T-helper 1 cell treated with Interleukin-12 subunit alpha and Interleukin-12 subunit beta and Interleukin-4 antibody, amounts not matched to agents 30 μg/mL and 1 μg/mL, for 36 hours (primary cell): Measurements from ENCODE around the gene NUDT19.
"Not testable (repeated sequence)": the region's sequence is repeated elsewhere in the genome, so short reads cannot be mapped to it uniquely, and the experiment has no call there.

Experiments used
- H3K27ac Mint-ChIP-seq: one replicate; pipeline ENCODE4 v1.8.0; 2021; ENCODE audit warnings: mild to moderate bottlenecking, mixed read lengths
- H3K27me3 Mint-ChIP-seq: one replicate; pipeline ENCODE4 v1.8.0; 2021; ENCODE audit warnings: low read depth, mixed read lengths
- H3K36me3 Mint-ChIP-seq: one replicate; pipeline ENCODE4 v1.8.0; 2021; ENCODE audit warnings: low read depth, mixed read lengths
- H3K4me1 Mint-ChIP-seq: one replicate; pipeline ENCODE4 v1.8.0; 2021; ENCODE audit warnings: low read depth, mixed read lengths
- H3K4me3 Mint-ChIP-seq: one replicate; pipeline ENCODE4 v1.8.0; 2021; ENCODE audit warnings: mild to moderate bottlenecking, moderate library complexity, mixed read lengths
- H3K9me3 Mint-ChIP-seq: one replicate; pipeline ENCODE4 v1.8.0; 2021; ENCODE audit warnings: mixed read lengths

The NUDT19 gene

DNA sequence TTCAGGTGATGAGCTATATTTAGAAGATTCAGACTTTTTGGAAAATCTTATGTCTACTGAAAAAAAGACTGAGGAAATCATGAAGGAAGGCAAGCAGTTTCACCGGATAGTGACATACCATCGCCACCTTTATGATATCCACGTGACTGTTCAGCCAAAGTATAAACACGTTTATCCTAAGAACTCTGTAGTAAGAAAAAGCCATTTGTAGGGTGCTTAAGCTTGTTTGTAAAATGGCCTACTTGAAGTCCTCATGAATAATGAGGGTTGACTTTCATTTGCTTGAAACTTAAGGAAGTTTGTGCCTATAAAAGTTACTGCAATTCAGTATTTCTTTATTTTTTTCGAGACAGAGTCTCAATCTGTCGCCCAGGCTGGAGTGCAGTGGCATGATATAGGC lies 20.1 kb downstream of the NUDT19 start:
- no peak overlapping the region for H3K4me3 Mint-ChIP-seq
- peaks cover 28% of the 10 kb centered on the region for H3K36me3 Mint-ChIP-seq
- no peaks in the 10 kb centered on the region for H3K27me3 Mint-ChIP-seq
- no peak overlapping the region for H3K27ac Mint-ChIP-seq
- H3K9me3 Mint-ChIP-seq, result no peaks in the 10 kb centered on the region
- H3K4me1 Mint-ChIP-seq, result peaks cover 6% of the 10 kb centered on the region

DNA sequence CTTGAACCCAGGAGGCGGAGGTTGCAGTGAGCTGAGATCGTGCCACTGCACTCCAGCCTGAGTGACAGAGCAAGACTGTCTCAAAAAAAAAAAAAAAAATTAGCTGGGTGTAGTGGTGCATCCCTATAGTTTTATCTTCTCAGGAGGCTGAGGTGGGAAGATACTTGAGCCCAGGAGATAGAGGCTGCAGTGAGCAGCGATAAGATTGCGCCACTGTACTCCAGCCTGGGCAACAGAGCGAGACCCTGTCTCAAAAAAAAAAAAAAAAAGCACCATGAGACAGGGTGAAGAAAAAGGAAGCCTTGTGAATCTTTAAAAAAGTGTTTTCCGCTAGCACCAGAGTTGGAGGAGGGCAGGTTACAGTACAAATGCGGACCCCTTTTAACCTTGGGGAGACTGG lies 24.6 kb downstream of the NUDT19 start:
- H3K36me3 Mint-ChIP-seq, result peaks cover 17% of the 10 kb centered on the region
- H3K27me3 Mint-ChIP-seq, H3K27ac Mint-ChIP-seq, H3K9me3 Mint-ChIP-seq, H3K4me1 Mint-ChIP-seq, H3K4me3 Mint-ChIP-seq: not testable (repeated sequence)

DNA sequence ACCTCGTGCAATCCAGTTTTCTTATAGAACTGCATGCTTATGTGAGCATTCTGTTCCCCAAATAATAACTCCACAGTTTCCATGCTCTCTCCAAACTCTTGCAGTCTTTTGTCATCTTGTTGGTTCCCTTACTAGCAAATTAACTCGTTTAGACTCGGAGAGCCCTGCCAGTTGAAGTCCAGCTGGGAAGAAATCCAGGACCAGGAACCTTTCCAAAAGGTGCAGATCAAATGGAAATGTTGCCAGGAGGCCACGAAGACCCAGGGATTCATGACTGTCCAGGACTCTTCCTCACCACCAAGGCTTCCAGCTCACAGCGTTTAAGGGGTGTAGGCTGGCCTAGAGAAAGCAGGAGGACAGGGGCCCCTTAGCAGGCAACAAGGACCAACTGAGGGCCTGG lies 25.9 kb downstream of the NUDT19 start:
- Mint-ChIP-seq H3K27me3 (no peaks in the 10 kb centered on the region), H3K4me3 (no peak overlapping the region), H3K27ac (no peak overlapping the region), H3K4me1 (no peaks in the 10 kb centered on the region), H3K9me3 (no peaks in the 10 kb centered on the region), H3K36me3 (peaks cover 17% of the 10 kb centered on the region)

DNA sequence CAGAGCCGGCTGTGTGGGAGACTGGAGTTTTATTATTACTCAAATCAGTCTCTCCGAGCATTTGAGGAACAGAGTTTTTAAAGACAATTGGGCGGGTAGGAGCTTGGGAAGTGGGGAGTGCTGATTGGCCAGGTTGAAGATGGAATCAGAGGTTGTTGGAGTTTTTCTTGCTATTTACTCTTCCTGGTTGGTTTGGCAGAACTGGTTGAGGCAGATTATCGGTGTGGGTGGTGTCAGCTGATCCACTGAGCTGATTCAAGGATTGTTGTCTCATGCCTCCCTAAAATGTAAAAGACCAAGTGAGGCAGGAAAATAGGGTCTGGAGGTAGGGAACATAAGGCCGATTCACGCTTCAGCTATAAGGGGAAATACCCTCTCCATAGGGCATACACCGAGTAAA lies 26.7 kb downstream of the NUDT19 start:
- no peak overlapping the region for H3K27ac Mint-ChIP-seq
- H3K4me1 Mint-ChIP-seq, result no peaks in the 10 kb centered on the region
- H3K27me3 Mint-ChIP-seq, result no peaks in the 10 kb centered on the region
- no peaks in the 10 kb centered on the region for H3K9me3 Mint-ChIP-seq
- H3K4me3 Mint-ChIP-seq, result no peak overlapping the region
- H3K36me3 Mint-ChIP-seq, result peaks cover 12% of the 10 kb centered on the region

DNA sequence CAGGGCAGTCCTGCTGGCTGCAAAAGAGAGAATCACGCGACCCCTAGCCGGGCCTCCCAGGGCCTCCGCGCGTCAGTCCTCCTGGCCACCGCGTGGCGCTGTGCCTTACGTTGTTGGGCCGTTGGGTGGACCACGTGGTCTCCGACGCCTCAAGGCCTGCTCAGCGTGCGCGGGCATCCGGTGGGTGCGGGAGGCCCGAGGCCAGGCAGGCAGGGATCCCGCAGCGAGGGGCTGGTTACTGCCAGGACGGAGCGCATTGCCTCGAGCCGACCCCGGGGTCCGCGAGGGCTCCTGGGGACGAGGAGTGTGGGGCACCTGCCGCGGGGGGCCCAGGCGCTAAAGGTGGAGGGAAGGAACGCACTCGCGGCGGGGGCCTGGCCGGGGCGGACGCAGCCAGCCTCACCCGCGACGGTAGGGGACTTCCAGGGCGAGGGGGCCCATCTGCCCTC lies 28.0 kb downstream of the NUDT19 start, which contains the start of gene TDRD12:
Gene TDRD12, plus strand, starts transcription at position 157 of the 449 bp plus-strand sequence. CDS start 306 bp downstream, outside the sequence.
- H3K4me3 Mint-ChIP-seq, result no peak within 1 kb of the TSS
- H3K36me3 Mint-ChIP-seq, result peaks cover 7% of the 10 kb centered on the region
- no peaks in the 10 kb centered on the region for H3K4me1 Mint-ChIP-seq
- H3K9me3 Mint-ChIP-seq, result no peaks in the 10 kb centered on the region
- no peaks in the 10 kb centered on the region for H3K27me3 Mint-ChIP-seq
- no peak within 1 kb of the TSS for H3K27ac Mint-ChIP-seq

DNA sequence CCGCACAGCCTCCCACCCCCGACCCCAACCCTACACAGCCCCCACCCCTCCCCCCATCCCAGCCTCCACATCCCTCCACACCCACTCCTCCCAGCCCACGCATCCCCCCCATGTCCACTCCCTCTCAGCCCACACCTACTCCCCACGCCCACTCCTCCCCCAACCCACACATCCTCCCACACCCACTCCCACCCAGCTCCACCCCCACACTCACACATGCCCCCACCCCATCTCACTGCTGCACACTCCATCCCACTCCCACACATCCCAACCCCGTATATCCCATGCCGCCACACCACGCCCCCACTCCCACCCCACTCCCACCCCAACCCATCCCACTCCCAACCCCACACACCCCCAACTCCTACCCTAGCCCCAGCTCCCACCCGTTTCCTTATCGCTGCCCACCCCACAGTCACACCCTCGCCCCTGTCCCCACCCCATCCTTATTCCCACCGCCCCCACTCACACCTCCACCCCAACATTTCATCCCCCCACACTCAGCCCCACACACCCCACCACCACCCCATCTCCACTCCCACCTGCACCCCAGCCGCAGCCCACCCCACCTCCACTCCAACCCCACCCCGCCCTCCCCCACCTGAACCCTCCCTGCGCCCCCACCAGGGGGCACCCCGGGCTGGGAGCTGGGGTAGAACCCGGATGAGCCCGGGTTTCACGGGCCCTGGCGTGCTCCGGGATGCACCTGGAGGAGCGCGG lies 28.8 kb downstream of the NUDT19 start:
- H3K36me3 Mint-ChIP-seq, result peaks cover 3% of the 10 kb centered on the region
- no peak overlapping the region for H3K4me3 Mint-ChIP-seq
- H3K27ac Mint-ChIP-seq, result no peak overlapping the region
- no peaks in the 10 kb centered on the region for H3K27me3 Mint-ChIP-seq
- H3K4me1 Mint-ChIP-seq, result no peaks in the 10 kb centered on the region
- no peaks in the 10 kb centered on the region for H3K9me3 Mint-ChIP-seq

DNA sequence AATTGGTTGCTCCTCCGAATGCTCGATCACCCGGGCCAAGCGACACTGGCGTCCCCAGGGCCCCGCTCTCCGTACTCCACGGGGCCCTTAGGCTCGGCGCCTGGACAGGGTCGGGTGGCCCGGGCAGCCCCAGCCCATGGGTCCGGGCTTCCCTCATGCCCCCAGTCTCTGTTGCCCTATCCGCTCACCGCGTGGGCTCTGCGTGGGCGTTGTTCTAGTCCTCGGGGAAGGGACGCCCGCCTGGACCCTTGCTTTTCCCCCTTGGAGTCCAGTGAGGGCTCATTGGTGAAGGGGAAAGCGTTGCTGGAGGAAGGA lies 29.3 kb downstream of the NUDT19 start:
- Mint-ChIP-seq H3K9me3 (no peaks in the 10 kb centered on the region), H3K27me3 (no peaks in the 10 kb centered on the region), H3K36me3 (peaks cover 2% of the 10 kb centered on the region), H3K27ac (no peak overlapping the region), H3K4me1 (no peaks in the 10 kb centered on the region), H3K4me3 (no peak overlapping the region)

DNA sequence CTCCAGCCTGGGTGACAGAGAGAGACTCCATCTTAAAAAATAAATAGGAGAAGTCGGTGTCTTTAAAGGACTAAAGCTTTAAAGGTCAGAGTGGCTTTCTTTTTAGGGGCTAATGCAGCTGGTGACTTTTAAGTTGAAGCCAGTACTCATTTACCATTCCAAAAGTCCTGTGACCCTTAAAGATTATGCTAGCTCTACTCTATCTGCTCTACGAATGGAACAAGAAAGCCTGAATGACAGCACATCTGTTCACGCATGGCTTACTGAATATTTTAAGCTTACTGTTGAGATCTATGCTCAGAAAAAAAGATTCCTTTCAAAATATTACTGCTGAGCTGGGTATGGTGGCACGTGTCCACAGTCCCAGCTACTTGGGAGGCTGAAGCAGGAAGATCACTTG lies 44.3 kb downstream of the NUDT19 start:
- H3K9me3 Mint-ChIP-seq, result no peaks in the 10 kb centered on the region
- H3K4me1 Mint-ChIP-seq, result no peaks in the 10 kb centered on the region
- peaks cover 11% of the 10 kb centered on the region for H3K27me3 Mint-ChIP-seq
- H3K27ac Mint-ChIP-seq, result no peak overlapping the region
- no peaks in the 10 kb centered on the region for H3K36me3 Mint-ChIP-seq
- H3K4me3 Mint-ChIP-seq, result no peak overlapping the region

DNA sequence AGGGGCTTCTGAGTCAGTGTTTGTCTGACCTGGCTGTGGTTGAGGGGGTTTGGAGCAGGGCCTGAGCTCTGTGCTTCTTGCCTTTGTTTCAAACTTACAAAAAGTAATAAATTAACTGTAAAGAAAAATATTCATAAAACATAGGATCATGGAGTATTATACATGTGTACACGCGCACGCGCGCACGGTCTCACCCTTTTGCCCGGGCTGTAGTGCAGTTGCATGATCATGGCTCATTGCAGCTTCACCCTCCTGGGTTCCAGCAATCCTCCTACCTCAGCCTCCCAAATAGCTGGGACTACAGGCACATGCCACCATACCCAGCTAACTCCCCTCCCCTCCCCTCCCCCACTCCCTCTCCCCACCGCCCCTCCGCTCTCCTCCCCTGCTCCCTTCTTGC lies 51.4 kb downstream of the NUDT19 start:
- Mint-ChIP-seq H3K4me3 (no peak overlapping the region), H3K27me3 (peaks cover 5% of the 10 kb centered on the region), H3K4me1 (no peaks in the 10 kb centered on the region), H3K9me3 (no peaks in the 10 kb centered on the region), H3K36me3 (no peaks in the 10 kb centered on the region), H3K27ac (no peak overlapping the region)

DNA sequence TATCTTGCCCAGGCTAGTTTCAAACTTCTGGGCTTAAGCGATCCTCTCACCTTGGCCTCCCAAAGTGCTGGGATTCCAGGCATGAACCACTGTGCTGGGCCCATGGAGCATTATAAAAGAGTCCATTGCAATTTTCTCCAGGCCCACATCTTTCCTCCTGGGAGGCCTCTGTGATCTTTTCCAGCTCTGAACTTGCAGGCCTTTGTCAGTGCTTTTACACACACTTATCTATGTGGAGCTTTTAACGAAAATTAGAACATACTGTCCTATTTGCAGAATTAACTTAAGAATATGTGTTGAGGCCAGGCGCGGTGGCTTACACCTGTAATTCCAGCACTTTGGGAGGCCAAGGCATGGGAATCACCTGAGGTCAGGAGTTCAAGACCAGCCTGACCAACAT lies 51.8 kb downstream of the NUDT19 start:
- Mint-ChIP-seq H3K4me1 (no peaks in the 10 kb centered on the region), H3K27ac (no peak overlapping the region), H3K27me3 (peaks cover 9% of the 10 kb centered on the region), H3K4me3 (no peak overlapping the region), H3K9me3 (no peaks in the 10 kb centered on the region), H3K36me3 (no peaks in the 10 kb centered on the region)

DNA sequence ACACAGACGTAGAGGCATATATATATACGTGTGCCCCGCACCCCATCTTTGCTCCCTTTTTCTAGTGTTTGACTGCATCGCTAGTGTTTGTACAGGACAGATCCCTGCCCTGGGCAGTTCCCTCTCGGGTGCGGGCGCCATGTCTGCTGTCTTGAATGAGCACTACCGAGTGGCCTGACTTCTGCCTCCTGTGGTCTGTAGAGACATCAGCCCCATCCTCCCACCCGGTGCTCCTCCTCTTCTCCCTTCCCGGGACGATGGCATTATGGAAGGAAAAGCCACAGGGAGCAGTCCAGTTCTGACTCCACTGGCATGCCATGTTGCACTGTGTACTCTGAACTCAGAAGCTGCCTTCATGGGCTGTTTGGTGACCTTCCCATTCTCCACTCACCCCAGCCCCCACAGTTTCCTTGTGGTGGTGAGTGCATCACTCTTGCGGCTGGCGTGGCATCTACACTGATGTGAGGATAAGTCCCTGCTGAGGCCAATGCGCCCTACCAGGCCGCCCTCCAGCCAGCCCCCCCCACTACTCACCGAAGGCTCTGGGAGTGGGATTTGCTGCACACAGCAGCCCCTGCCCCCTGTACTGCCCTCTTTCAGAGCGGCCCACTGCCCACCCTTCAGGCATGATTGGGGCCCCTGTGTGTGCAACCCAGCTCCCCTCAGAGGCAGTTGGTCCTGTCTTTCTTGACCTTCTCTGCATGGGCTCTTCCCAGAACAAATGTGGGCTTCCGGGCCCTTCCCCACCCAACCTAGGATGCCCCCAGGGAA lies 53.1 kb downstream of the NUDT19 start:
- Mint-ChIP-seq H3K27ac (no peak overlapping the region), H3K27me3 (peaks cover 18% of the 10 kb centered on the region), H3K9me3 (no peaks in the 10 kb centered on the region)

DNA sequence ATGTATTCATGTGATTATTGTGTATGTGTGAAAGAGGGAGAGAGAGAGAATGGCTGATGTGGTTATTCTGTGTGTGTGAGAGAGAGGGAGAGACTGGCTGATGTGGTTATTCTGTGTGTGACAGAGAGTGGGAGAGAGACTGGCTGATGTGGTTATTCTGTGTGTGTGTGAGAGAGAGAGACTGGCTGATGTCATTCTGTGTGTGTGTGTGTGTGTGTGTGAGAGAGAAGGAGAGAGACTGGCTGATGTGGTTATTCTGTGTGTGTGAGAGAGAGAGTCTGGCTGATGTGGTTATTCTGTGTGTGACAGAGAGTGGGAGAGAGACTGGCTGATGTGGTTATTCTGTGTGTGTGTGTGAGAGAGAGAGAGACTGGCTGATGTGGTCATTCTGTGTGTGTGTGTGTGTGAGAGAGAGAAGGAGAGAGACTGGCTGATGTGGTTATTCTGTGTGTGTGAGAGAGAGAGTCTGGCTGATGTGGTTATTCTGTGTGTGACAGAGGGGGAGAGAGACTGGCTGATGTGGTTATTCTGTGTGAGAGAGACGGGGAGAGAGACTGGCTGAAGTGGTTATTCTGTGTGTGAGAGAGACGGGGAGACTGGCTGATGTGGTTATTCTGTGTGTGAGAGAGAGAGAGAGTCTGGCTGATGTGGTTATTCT lies 54.1 kb downstream of the NUDT19 start:
- H3K9me3 Mint-ChIP-seq, H3K27ac Mint-ChIP-seq, H3K4me3 Mint-ChIP-seq, H3K36me3 Mint-ChIP-seq, H3K4me1 Mint-ChIP-seq: not testable (repeated sequence)
- H3K27me3 Mint-ChIP-seq, result peaks cover 21% of the 10 kb centered on the region

More for the DNA sequence above, 53.1 kb downstream of the NUDT19 start:
- Mint-ChIP-seq H3K36me3 (no peaks in the 10 kb centered on the region), H3K4me1 (no peaks in the 10 kb centered on the region), H3K4me3 (no peak overlapping the region)

DNA sequence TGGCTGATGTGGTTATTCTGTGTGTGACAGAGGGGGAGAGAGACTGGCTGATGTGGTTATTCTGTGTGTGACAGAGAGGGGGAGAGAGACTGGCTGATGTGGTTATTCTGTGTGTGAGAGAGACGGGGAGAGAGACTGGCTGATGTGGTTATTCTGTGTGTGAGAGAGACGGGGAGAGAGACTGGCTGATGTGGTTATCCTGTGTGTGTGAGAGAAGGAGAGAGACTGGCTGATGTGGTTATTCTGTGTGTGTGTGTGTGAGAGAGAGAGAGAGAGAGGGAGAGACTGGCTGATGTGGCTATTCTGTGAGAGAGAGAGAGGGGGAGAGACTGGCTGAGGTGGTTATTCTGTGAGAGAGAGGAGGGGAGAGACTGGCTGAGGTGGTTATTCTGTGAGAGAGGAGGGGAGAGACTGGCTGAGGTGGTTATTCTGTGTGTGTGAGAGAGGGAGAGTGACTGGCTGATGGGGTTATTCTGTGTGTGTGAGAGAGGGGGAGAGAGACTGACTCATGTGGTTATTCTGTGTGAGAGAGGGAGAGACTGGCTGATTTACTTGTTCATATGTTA lies 55.1 kb downstream of the NUDT19 start:
- H3K27me3 Mint-ChIP-seq, result peaks cover 30% of the 10 kb centered on the region
- not testable (repeated sequence) for H3K9me3 Mint-ChIP-seq, H3K27ac Mint-ChIP-seq, H3K36me3 Mint-ChIP-seq, H3K4me1 Mint-ChIP-seq, H3K4me3 Mint-ChIP-seq

DNA sequence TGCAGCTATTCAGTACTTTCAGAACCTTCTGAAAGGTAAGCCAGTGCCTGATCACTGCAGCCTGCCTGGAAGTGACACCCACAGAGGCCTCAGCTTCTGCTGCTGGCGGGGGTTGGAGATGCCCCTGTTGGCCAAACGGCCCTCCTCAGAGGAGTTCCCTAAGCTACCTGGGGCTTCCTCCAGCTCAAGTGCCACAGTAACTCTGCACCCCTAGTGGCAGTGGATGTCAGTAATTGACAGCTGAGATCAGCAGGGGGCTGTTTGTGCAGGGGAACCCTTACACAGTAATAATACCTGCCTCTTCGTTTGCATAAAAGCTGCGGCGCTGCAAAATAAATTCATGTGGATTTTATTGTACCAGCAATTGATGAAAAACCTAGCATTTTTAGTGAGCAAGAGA lies 56.9 kb downstream of the NUDT19 start:
- H3K27ac Mint-ChIP-seq, result no peak overlapping the region
- peaks cover 30% of the 10 kb centered on the region for H3K27me3 Mint-ChIP-seq
- H3K36me3 Mint-ChIP-seq, result no peaks in the 10 kb centered on the region
- H3K4me1 Mint-ChIP-seq, result no peaks in the 10 kb centered on the region
- H3K4me3 Mint-ChIP-seq, result no peak overlapping the region
- no peaks in the 10 kb centered on the region for H3K9me3 Mint-ChIP-seq

DNA sequence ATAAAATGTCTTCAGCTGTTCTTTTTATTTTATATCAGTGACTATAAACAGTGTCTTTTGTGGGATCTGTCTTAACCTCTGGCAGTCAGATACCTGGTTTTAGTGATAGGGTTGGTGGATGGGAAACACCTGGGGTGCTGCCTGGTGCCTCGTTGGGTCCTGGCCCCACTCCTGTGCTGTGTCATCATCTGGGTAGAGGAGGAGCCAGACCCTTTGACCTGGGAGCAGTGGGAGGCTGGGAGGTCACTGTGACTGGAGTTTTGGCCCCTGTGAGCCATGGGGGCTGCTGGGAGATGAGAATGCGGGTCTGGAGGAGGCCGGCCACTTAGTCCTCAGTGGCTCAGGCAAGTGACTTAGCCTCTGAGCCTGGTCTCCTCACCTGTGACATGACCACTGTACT lies 57.3 kb downstream of the NUDT19 start:
- Mint-ChIP-seq H3K27me3 (peaks cover 33% of the 10 kb centered on the region), H3K4me1 (no peaks in the 10 kb centered on the region), H3K36me3 (no peaks in the 10 kb centered on the region), H3K9me3 (no peaks in the 10 kb centered on the region), H3K27ac (no peak overlapping the region), H3K4me3 (no peak overlapping the region)
